NCI-H446 treated with DMSO at 0.1 percent for 48 hours (cell line): ENCODE measurements around the gene NRAS.

Experiments
- DNase-seq: peaks from one replicate; lab custom pipeline; 2025; lab: John Stamatoyannopoulos, UW

NRAS gene

DNA sequence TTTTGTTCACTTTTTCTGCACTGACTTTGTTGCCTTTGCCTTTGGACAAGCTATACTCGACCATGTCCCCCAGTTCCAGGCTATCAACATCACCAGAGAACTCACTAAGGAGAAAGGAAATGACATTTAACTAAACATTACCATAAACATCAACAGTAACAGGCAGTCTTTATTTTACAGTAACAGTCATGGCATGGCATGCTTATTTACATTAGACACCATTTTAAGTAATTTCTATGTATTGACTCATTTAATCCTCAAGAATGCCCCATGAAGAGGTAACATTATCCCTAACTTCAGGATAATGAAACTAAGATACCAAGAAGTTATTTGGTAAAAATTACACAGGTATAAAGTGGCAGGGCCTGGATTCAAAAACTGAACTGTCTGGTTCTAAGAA lies 8.7 kb upstream of the NRAS start:
- DNase-seq, result no peak

DNA sequence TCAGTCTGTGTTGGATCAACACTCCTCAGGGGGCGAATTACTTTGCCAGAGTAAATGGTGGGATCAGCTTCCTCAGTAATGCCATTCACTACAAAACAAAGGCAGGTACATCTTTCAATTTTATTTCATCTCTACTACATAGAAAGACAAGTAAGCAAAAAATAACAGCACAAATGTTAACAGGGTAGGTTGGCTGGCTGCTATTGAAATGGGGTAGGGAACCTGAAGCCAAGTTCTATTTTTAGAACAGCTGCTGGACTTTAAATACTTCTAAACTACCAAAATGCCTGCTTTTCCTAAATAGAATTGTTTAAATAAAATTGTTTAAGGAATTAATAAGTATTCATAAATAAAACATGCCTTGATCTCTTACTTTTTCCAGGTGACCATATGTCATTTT lies 7.3 kb upstream of the NRAS start:
- DNase-seq, result no peak

DNA sequence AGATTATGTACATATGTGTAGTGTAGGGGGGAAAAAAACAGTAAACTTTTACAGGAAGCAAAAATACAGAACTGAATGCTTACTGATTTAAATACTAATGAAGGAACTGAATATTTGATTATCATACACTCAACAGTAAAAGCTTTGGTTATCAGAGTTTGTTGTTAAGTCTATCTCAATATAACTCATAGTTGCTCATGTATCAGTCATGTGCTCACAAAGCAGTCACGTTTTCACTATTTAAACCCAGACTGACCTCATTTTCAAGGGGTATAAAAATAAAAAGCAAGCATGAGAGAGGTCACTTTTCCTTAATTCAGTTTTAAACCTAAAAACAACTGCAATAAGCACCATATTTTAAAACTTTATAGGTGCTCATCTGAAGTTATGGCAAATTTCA lies 6.9 kb upstream of the NRAS start:
- no peak for DNase-seq

DNA sequence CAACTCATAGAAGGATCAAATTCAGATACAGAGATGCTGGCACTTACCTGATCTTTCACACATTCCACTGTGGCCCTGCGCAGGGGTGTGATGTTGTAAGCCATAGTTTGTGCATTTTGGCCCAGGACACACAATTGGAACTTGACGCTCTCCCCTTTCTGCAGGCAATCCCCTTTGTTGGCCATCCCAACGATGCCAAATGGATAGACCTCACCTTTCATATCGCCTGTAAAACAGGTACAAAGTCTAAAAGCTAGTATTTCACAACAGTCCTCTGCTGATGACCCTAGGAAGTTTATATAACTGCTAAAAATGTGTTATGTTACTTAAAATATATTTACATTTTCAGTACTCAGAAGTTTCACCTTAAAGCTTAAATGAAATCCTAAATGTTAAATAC lies 3.9 kb upstream of the NRAS start:
- DNase-seq, result no peak

DNA sequence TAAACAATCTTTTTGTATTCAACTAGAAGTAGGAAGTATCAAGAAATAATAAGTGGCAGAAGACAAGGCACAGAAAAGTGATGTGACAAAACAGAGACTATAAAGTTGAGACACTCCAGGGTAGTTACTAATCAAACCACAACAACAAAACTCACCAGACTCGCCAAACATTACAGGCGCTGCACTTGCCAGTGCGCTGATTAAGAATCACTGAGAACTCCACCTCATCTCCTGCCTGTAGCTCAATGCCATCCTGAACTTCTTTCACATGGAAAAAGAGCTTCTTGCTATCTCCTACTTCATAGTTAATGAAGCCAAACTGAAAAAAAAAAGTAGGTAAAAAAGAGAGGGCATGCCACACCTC lies 2.8 kb upstream of the NRAS start:
- DNase-seq, result no peak

DNA sequence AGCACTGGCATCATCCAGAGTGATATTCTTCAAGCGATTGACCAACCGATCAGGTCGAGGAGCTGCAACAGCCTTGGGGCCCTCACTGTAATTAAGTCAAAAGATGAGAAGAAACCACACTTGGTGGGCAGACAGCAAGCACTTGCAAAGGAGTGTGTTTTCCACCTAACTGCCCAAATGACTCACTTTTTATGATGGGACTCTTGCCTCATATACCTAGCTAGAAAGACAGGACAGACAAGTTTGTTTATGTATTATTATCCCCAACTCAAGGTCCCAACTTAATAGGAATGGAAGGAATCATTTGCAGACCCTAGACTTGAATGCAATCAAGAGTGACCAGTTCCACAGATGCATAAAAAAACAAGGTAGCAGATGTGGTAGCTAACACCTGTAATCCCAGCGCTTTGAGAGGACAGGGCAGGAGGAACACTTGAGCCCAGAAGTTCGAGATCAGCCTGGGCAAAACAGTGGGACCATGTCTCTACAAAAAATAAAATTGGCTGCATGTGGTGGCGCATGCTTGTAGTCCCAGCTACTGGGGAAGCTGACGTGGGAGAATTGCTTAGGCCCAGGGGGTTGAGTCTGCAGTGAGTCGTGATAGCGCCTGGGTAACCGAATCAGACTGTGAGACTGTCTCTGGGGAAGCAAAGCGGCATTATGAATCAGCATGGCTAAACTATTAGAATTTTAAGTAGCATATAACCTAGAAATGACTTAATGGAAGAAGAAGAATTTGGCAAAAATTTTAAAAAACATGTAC lies 2.3 kb upstream of the NRAS start:
- DNase-seq, result no peak

DNA sequence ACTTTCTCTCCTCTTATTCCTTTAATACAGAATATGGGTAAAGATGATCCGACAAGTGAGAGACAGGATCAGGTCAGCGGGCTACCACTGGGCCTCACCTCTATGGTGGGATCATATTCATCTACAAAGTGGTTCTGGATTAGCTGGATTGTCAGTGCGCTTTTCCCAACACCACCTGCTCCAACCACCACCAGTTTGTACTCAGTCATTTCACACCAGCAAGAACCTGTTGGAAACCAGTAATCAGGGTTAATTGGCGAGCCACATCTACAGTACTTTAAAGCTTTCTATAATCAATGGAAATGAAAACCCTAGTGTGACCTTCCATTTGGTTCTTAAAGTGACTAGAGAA lies 643 bp downstream of the NRAS start:
- no peak for DNase-seq

DNA sequence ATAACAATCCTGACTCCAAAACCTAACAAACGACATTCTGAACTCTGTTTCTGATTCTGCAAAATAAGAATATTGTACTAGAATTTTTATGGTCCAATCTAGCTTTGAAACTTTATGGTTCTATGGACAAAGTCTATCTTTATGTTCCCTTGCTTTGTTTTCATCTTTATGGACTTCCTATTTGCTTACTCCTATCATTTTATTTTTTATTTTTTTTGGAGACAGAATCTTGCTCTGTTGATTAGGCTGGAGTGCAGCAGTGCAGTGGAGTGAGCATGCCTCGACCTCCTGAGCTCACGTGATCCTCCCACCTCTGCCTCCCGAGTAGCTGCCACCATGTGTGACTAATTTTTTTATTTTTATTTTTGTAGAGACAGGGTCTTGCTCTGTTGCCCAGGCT lies 3.6 kb downstream of the NRAS start:
- DNase-seq, result no peak

DNA sequence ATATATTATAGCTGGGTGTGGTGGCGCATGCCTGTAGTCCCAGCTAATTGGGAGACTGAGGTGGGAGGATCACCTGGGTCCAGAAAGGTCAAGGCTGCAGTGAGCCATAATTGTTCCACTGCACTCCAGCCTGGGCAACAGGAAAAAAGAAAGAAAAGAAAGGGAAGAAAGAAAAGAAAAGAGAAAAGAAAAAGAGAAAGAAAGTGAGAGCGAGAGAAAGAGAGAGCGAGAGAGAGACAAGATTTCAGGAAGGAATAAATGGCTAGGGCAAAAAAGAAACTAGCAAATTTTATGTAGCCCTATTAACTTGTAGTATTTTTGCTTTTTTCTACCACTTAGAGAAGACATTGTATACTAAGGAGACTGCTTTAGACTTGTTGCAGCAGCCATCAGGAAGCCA lies 6.2 kb downstream of the NRAS start:
- no peak for DNase-seq

DNA sequence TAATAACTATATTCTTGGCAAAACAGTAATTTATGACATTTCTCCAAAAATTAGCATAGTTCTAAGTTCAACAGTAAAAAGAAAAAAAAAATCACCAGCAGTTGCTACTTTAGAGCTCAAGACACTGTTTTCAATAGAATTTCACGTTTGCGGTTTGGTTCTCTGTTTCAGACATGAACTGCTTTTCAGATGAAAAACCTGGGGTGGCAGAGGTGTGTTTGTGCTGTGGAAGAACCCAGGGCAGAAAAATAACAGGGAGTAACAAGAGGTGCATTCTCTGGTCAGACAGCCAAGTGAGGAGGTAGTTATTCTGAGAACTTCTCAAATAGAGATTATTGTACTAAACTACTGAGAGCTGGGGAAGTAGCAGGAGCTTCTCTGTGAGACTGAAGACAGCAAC lies 9.0 kb downstream of the NRAS start:
- no peak for DNase-seq

DNA sequence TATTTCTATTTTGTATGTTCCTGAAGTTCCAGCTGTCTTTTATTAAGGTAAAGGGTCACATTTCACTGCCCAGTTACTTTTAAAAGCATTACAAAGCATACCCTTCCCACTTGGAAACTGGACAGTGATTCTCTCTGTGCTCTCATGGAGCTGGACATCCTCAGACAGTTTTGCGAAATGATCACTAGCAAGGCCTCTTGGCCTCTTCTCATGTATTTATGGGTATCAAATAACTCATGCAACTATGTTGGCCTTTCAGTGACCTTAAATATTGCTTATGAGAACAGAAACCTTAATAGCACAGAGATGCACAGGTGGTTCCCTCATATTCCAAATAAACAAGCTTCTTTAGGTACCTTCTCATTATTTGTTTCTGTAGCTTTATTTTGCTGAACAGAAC lies 13.3 kb downstream of the NRAS start:
- no peak for DNase-seq

DNA sequence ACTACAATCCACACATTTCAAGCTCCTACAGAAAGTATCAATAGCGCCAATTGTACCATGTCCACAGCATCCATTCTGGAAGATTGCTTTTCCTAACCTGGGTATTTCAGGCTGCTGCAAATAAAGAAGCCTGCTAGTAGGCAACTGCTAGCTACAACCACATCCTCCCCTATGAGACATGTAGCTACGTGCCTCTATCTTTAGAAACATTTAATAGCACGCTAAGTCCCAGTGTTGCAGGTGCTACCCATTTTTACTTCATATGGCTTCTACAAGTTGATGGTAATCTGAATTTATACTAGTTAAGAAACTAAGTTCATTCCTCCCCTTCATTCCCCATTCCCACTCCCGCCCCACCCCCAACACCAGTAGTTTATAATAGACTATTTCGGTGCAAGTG lies 13.8 kb downstream of the NRAS start:
- DNase-seq, result no peak

DNA sequence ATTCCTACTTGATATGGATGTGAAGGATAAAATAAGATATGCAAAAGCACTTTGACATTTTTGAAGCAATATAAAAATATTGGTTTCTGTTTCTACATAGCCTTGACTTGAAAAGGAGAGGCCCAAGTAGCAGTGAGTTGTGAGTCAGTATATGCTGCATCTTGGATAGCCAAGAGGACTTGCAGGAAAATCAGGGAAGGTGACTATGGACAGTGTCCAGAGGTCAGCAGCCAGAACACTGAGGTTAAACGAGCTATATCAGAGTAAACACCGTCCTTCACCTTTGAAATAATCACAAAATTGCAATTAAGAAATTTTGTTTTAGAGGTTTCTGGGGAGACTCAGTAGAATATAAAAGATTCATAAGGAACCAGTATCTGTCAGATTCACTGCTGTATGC lies 14.6 kb downstream of the NRAS start:
- DNase-seq, result no peak

DNA sequence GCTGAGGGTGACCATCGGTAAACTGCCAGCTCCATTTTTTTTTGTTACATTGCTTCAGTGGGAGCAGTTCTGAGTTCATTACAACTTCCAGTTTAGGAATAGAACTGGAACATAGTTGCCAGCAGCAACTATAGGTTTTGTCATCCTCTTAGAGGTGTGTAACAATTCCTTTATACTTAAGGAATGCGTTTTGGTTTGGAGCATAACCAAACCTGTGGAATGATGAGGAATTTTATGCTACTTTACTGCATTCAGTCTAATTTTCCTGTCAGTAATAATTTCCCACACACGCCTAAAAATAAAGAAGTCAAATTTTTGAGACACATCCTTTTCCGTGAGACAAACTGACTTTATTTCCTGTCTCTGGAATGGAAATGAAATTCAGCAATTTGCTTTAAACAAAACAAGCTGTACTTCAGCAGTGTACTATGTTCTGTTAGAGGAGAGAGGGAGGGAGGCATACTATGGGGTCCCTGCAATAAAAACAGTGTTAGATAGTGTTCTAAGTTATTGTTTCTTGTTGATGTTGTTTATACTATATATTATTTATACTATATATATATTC lies 16.5 kb downstream of the NRAS start:
- DNase-seq, result no peak

DNA sequence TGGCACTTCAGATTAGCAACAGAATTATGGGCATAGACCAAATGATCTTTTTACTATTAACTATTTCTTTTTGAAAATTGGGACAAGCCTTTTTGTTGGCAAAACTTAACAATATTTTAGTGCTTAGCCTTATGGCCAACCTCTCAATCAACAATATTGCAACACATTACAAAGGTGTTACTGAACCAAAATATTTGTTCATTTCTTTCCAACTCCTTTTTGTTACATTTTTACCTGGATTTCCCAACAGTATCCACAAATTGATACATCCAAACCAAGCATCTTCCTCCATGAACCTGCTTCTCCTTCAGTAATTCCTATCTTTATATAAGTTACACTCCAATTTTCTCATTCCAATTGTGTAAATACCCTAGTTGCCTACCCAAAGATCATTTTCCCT lies 19.8 kb downstream of the NRAS start:
- DNase-seq, result no peak

DNA sequence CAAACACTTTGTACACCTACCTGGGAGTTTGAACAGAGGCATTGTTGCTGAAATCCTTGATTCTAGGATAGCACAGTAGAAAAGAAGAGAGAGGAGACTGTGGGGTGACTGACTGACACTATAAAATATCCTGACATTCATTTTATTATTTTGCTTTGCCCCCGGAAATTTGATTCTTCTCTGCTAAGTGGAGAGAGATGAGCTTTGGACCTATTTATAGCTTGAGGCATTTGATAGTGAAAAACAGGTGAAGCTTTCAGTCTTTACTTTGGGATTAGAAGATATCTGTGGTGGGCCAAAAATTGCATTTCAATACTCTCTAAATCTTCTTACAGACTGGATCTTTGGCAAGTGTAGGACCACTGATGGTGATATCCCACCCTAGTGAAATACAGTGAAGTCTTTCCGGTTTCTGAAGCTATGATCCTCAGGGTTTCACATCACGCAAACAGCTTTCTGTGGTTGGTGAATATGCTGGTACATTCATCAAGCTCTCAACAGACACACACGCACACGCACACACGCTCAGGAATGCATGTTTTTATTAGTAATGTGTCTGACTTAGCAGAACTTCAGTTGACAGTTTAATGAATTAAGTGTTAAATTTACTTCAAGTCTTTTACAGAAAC lies 21.0 kb downstream of the NRAS start, which contains the start of gene AMPD1:
Gene AMPD1, minus strand, starts transcription at position 117 of the 629 bp plus-strand sequence. Its CDS starts 75 bp downstream, at position 42.
- DNase-seq, result no peak

DNA sequence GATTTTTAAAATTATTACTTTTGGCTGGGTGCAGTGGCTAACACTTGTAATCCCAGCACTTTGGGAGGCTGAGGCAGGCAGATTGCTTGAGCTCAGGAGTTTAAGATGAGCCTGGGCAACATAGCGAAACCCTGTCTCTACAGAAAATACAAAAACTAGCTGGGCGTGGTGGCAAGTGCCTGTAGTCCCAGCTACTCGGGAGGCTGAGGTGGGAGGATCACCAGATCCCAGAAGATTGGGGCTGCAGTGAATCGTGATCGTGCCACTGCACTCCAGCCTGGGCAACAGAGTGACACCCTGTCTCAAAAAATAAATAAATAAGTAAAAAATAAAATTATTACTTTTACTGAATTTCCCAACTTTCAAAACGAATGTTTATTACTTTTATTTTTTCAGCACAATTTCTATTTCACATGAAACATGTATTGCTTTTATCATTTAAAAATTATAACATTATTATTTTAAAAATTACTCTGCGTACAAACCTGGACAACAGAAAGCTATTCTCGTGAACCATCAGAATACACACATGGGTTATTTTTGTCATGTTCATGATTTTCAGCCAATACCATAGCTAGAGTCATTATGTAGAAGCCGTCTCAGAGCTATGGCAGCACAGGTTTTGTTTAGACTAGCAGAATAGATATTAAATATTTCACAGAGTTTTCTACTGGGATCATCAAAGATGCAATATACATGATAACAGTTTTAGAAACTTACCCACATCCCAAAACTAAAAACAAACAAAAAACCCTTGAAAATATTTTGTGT lies 21.8 kb downstream of the NRAS start:
- DNase-seq, result no peak

DNA sequence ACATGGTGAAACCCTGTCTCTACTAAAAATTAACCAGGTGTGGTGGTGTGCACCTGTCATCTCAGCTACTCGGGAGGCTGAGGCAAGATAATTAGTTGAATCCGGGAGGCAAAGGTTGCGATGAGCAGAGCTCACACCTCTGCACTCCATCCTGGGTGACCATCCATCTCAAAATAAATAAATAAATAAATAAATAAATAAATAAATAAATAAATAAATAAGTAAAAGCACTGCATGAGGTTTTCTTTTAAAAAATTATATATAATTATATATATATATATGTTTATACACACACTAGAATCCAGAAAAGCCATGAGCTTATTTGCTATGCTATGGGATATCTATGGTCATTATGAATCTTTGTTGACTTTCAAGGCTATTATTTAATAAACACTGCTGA lies 23.6 kb downstream of the NRAS start:
- DNase-seq, result no peak

DNA sequence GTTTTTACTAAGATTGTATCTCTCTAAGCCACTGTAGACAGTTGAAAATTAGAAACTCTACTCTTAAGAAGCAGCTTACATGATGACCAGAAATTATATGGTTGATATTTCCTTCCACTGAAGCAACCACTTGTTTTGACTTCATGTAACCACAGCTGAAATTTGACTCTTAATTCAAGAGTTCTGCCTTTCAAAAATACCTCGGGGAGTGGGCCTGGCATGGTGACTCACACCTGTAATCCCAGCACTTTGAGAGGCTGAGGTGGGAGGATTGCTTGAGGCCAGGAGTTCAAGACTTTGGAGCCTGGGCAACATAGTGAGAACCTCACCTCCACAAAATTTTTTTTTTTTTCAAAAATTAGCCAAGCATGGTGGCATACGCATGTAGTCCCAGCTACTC lies 25.5 kb downstream of the NRAS start:
- DNase-seq, result no peak

DNA sequence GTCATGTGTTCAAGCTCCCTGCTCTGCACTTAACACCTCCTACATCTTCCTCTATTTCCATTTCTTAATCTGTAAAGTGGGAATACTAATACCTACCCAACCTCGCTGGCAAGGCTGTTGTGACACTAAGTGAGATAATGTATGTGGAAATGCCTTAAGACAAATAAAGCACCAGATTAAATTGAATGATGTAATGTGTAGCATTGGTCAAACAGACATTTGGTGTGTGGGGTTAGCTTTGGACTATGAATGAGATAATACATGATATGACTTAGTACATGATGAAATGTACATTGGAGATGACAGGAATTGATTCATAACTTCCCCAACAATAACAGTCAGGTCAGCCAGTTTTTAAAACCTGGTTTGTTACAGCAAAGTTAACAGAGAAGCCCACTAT lies 26.4 kb downstream of the NRAS start:
- no peak for DNase-seq

DNA sequence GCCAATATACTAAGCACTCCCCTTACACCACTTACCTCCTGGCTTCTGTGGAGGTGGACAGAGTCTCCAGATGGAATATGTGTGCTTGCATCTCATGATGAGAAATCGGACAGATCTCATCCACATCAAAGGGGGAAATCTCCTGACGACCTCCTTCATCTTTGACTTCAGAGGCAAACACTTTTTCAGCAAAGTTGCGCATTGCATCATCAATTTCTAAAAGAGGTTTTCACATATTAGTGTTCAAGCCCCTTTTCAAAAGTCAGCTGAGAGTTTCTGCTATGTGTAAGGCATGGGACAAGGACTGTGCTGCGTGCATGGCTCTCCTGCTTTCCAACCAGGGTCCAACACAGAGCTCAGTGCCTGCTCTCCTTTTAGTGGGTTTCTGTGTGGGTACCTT lies 28.0 kb downstream of the NRAS start:
- no peak for DNase-seq

DNA sequence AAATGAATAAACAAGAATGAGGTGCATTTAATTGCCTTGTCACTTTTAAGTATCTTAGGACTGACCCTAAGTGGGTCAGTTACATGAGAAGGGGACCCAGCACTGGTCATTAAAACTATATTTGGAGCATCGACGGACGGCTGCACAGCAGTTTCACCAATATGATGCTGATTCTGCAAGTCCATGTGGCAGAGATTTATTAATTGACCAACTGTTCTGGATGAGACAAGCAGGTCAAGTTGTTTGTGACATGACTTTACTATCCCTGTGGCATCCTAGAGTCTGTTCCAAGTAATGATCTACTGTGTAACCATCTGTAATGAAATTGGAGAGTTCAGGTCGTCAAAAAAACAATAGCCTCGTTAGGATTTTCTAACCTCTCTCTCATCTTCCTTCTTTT lies 30.7 kb downstream of the NRAS start:
- DNase-seq, result no peak

DNA sequence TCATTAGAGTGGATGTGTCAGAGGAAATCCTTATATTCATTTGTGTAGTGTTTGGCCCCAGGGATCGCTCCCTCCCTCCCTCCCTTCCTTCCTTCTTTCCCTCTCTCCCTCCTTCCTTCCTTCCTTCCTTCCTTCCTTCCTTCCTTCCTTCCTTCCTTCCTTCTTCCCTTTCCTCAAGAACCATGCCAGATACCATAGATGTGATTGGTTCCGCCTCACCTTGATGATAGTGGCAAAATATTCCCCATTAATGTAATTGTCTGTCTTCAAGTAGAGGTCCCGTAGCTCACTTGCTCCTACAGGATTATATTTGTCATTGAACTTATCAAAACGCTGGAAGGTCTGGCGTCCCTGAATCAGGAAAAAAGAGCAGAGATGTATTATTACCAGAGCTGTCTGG lies 38.9 kb downstream of the NRAS start:
- no peak for DNase-seq
